ENCODE measurements around the gene INPP4B.
"Not testable (repeated sequence)": the region's sequence is repeated elsewhere in the genome, so short reads cannot be mapped to it uniquely, and the experiment has no call there.

INPP4B gene

DNA sequence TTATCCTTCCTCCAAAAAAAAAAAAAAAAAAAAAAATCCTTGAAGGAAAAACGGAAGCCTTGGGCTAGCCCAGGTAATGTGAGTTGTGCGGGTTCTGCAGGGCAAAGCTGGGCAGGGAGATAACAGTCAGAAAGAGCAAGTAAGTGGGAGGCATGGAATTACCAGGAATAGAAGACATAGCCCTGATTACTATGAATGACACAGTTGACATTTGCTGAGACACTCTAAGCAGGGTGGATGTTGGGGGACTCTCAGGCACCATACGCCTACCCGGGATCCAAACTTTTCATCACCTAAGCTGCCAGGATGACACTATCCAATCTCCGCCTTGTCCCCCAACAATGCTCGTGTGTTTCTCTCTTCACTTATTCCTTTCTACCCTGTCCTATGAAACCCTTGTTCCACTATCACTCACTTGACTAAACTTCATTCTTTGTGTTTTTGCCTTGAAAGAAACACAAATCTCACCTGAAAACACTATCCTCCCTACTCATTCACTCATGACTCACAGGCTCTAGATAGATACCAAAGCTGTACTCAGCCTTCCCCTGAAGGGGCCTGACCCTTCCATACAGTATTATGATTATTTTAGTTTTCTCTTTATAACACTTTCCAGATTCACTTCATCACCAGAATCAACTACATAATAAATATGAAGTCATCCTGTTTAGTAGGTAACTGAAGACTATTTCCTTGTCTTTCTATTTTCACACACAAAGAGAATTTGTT is 158.4 kb downstream of the INPP4B start:
- no peak for DNase-seq

DNA sequence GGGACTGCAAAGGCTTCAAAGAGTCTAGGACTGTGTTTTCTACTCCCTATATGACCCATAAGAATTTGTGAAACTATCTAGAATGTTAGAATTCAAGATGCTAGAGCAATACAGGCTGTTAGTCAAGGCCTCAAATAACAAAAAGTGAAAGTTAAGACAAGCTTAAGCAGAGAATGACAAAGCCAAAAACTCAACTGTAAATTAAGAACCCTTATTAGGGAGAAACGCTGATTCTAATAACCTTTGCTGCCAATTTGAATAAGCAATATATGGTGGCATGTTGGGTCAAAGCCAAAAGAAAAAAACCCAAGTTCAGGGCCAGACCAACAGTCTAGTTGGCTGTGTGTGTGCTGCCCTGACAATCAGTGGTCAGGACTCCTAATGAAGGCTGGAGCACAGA is 160.0 kb downstream of the INPP4B start:
- no peak for DNase-seq

DNA sequence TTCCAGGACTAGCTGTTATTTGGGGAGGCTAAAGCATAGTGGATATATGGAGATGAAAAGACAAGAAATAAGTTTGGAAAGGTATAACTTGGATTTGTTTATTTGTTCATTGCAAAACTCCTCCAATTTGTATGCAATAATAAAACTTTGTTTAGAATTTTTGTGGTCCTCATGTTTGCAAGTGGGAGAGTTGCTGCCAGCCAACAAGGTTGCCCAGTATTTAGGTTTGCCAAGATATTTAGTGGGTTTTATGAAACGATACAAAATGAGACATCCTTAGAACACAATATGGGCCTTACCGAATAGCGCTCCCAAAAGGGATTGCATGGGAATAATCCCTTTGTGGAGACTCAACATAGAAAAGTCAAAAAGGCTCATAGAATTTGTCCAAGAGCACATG is 162.1 kb downstream of the INPP4B start:
- DNase-seq, result no peak

DNA sequence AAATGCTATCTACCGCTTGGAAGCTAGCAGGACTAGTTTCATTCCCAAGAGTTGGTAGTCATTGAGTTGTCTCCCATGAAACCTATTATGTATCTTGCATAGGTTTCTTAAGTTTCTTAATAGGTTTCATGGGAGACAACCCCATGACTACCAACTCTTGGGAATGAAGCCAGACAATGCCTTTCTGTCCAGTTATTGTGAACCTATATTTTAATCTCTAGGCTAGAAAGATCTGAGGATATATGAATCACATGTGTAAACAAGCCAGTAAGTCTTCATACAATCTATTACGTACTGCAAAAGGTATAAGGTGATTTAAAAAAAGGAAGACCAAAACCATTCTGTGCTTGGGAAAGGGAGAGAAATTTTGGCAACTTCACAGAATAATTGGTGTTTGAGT is 162.6 kb downstream of the INPP4B start:
- no peak for DNase-seq

DNA sequence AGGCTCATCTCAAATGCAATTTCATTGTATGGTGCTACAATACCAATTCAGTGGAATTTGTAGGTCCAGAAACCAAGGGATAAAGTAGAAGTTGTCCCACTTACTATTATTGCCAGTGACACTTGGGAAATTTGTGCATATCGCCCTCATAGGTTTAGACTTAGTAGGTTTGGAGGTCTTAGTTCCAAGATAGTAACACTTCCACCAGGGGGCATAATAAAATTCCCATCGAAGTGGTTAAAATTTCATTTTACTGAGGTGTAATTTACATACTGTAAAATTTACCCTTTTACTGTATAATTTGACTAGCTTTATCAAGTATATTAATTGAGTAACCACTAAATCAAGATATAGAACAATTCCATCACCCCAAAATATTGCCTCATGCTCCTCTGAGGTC is 174.6 kb downstream of the INPP4B start:
- DNase-seq, result no peak

DNA sequence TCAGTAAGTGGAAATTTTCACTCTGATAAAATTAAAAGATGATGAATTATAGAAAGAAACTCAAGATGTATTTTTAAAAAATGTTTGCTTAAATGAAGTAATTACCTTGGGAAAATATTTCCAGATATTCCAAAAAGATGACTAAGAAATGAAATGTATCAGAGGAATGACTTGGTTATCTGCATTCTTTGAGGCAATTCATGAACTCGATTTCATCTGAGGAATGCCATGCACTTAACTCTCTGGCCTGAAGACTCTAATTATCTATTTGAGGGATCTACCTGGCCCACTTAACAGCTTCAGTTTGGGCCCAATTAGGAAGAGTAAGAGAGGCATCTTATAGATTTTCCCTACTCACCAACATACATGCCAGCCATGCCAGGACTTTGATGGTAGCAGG is 182.3 kb downstream of the INPP4B start:
- DNase-seq, result no peak

DNA sequence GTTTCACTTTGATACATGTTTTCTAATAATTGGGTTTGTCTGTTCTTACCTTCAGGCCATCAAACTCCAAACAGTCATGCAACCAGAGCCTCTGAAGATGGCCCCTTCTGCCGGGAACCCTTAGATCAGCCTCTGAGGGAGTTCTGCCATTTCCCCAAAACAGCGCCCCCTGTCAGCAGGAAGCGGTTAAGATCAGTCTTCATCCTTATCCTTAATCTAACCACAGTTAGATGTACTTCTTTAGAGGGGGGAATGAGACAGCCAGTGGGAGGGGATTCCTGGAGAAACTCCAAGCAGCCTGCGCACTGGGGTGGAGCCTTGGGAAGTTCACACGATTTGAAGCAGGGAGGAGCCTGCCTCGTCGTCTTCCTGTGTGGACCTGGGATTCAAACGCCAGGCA is 185.4 kb downstream of the INPP4B start:
- no peak for DNase-seq

DNA sequence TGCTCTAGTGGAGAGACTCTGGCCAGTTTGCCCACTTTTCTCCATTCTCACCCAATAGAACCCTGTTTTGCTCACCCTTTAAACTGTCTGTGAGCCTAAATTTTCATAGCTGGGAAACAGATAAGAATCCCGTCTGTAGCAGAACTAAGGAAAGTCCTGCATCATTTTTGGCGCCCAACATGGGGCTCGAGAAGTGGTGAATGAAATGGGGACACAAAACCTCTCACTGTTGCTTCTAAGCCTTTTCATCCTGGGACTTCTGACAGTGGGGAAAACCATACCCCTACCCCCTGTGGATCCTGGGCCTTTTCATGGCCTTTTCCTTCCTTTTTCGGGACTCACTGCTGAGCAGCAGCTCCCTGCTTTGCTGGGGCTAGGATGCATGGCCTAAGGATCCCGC is 189.9 kb downstream of the INPP4B start:
- no peak for DNase-seq

DNA sequence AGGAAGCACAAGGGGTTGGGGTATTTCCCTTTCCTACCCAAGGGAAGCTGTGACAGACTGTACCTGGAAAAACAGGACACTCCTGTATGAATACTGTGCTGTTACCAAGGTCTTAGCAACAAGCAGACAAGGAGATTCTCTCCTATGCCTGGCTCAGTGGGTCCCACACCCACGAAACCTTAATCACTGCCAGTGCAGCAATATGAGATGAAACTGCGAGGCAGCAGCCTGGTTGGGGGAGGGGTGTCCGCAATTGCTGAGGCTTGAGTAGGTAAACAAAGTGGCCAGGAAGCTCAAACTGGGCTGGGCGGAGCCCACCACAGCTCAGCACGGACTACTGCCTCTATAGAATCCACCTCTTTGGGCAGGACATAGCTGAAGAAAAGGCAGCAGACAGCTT is 197.7 kb downstream of the INPP4B start:
- no peak for DNase-seq

DNA sequence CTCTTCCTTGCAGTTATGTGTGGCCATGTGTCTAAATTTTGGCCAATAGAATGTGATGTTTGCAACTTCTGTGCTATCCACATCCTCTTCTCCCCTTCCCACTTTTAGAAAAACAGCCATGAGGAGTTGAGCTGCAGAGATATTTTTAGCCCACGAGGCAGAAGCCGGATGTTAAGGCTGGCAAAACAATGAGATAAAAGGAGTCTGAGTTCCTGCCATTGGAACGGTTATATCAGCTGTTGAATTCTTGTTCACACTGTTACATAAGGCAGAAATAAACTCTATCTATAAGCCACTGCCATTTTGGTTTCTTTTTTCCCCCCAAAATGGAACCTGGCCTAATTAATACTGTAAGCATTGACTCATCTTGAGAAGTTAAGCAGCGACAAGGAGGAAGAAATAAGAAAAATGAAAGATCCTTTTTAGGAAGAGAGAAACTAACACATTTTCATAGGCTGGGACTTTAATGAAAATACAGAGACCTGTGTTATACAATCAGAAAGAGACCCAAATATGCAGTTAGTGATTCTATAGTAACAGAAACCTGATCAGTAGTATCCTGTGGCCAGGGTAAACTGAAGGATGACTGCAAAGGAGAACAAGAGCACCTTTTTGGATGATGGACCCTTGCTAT is 200.5 kb downstream of the INPP4B start:
- DNase-seq, result no peak

DNA sequence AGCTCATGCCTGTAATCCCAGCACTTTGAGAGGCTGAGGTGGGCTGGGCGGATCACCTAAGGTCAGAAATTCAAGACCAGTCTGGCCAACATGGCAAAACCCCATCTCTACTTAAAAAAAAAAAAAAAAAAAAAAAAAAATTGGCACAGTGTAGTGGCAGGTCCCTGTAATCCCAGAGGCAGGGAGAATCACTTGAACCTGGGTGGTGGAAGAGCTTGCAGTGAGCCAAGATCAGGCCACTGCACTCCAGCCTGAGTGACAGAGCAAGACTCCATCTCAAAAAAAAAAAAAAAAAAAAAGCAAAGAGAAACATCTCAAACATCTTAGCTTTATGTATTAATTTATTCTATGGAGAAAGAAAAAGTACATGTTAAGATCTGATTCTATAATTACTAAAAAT is 201.5 kb downstream of the INPP4B start:
- DNase-seq, result not testable (repeated sequence)

DNA sequence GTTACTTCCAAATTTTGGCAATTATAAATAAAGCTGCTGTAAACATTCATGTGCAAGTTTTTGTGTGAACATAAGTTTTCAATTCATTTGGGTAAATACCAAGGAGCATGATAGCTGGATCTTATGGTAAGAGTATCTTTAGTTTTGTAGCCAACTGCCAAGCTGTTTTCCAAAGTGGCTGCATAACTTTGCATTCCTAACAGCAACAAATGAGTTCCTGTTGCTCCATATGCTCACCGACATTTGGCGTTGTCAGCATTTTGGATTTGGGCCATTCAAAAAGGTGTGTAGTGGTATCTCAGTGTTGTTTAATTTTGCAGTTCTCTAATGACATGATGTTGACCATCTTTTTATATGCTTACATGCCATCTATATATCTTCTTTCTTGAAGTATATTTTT is 208.5 kb downstream of the INPP4B start:
- no peak for DNase-seq

DNA sequence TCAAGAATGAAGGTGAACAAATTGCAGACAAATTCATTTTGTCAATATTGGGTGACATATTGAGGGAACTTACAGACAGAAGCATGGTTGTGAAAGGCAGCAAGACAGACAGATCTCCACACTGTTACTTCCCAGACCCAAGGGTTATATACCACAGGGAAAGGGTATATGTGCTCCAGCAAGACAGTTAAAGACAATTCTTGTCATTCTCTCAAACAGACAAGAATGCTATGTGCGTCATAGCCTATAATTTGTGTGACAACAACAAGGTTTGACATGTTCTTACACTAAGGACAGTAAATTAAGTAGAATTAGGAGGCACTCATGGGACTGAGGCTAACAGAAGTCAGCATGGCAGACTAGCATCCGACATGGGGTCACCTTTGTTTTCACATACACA is 214.3 kb downstream of the INPP4B start:
- DNase-seq, result no peak

DNA sequence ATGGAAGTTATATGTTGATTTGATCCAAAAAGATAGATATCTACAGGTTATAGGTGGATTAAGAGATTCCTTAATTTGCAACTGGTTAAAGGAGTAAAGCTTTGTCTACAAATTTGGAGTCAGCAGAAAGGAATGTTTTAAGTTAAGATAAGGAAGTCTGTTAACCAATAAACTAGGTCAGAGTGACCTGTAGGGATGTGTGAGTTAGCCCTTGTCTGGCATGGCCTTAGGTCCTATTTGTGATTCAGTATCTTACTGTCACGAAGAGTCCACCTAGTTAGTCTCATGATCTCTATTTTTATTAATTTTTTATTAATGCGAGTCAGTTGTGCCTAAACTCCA is 230.8 kb downstream of the INPP4B start:
- no peak for DNase-seq

DNA sequence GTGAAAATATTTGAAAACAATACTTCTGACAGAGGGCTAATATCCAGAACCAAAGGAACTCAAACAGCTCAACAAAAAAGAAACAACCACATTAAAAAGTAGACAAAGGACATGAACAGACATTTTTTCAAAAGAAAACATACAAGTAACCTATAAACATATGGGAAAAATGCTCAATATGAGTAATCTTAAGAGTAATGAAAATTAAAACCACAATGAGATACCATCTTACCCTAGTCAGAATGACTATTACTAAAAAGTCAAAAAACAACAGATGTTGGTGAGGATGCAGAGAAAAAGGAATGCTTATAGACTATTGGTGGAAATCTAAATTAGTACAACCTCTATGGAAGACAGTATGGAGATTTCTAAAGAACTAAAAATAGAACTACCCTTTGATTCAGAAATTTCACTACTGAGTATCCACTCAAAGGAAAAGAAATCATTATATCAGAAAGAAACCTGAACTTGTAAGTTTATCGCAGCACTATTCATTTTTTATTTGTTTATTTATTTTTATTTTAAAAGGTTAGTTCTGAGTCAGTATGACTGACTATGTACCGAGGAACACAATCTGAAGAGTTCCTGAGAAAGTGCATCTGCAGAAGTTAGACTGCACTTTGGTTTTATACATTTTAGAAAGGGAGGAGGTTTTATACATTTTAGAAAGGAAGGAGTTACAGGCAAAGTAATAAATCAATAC is 231.3 kb downstream of the INPP4B start:
- DNase-seq, result no peak

DNA sequence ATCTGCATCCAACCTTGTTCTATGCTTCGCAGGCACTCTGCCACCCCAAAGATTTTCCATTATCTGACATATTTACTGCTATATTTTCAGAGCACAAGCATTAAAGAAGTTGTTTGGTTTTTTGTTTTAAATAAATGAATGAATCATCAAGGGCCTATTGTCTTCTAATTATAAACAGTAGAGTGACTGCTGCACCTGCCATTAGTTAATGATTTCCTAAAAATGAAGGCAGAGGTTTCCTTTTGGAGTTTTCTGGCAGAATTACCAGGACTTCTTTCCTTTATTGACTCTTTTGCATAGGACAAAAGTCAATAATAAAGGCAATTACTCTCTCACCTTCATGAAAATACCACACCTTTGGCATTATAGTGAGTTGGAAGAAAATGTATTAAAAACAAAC is 238.1 kb downstream of the INPP4B start:
- DNase-seq, result no peak

DNA sequence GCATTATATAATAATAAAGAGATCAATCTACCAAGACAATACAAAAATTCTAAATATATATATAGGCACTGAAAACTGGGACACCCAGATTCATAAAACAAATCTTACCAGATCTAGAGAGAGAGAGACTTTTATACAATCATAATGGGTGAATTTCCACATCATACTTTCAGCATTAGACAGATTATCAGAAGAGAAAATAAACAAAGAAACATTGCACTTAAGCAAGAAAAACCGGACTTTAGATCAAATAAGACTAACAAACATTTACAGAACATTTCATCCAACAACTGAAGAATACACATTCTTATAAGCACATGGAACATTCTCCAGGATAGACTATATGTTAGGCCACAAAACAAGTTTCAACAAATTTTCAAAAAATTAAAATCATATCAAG is 245.1 kb downstream of the INPP4B start:
- DNase-seq, result no peak

DNA sequence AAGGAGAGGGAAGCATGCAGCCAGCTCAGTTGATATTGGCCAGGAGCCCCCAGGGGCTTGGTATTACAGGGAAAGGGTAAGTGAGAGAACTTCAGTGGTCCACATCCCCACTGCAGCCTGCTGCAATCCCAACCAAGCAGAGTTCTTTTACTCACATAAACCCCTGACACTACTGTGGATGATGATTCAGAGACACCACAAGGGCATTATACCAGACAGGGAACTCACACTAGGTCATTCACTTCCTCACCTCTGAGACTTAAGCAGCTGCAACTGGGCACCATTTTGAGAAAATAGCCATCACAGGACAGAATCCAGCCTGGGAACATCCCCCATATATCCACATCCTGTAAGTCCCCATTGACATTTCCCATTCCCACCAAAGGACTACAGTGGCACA is 248.0 kb downstream of the INPP4B start:
- DNase-seq, result no peak

DNA sequence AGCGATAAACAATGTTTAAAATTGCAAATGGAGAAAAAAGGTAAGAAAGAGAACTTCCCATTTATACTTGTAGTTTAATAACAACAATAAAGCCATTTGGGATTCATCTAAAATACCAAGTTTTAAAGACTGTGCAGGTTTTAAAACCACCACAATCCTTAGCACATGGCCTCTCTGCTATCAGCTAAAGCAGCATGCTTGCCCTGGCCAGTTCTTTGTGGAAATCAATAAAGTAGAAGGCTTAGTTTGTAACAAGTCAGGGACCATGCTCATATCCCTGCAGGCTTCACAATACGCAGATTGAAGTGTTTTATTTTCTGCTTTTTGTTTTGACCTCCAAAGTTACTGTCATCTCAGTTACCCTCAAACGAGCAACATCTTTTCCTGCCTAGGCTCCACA is 249.5 kb downstream of the INPP4B start:
- DNase-seq, result no peak

DNA sequence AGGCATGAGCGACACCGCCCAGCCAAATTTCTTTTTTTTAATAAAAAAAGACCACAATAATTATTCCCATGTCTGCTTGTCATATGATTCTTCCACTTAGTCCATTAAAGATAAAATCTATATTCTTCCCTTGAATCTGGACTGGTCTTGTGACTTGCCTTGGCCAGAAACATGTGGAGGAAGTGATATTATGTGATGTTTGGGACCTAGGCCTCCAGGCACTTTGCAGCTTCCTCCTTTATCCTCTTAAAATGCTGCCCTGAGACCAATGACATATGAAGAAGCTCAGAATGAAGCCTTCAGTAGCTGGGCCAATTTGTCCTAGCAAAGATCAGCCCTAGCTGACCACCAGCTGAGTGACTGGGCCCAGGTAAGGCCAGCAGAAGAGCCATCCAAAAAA is 250.0 kb downstream of the INPP4B start:
- no peak for DNase-seq

DNA sequence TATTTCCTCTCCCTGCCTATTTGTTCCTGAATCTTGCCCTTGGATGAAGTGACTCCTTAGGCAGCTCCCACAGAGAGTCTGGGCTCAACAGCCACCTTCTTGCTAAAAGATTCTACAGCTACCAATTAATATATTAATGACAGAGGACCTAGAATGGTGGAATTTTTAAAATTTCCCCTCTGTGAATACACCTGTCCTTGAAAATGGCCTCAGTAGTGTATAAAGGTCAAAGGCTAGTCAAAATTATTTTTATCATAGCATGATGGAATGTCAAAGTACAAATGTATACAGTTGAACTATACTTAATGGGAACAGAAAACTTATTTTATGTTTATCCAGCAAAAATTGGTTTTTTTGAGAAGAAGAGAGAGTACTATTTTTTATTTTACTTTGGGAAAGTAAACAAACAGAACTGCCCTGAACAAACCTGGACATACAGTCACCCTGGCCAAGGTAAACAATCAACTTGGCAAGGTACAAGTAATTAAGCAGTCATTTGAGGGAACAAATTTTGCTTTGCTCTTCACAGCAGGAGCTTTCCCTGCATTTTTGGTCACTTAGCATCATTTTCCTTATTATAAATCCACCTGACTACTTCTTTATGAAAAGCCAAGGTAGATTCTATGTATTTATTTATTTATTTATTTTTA is 250.8 kb downstream of the INPP4B start:
- DNase-seq, result no peak

DNA sequence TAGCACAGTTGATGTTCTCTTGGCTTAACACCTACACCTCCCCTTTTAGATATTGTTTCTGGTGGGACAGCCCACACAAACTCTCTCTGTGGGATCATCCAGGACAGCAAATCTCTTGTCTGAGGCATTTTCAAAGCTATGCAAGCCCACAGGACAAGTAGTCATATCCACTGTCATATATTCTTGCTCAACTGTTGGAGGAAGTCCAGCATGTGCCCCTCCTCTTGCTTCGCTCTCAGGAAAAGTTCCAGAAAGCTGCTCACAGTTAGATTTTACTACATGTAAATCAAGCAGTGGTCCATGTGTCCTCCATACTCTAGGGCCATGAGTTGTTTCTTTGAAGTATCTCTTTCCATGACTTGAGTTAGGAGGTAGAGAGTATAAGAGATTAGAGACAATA is 260.7 kb downstream of the INPP4B start:
- DNase-seq, result no peak

DNA sequence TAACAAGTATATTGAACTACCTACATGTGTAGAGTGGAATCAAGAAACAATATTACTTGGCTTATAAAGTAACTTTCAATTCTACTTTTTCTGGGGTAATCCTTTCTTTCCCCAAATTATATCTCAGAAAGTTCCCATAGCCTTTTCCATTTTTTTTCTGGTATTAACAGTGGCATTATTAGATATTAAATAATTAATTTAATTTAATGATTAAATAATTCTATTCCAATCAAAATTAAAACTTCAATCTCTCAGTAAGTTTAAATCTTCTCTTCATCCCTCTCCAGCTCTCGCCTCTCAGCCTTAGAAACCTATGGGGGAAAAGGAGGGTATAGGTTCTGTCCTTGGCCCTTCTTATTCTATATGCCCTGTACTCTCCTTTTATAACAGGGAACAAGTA is 262.4 kb downstream of the INPP4B start:
- DNase-seq, result no peak

All from nucleus accumbens (tissue), 56 donors.